CD4-positive, alpha-beta T cell treated with Interleukin-6 for 4 hours (primary cell): Measurements from ENCODE around the gene RASA2.
"Not testable (repeated sequence)": the region's sequence is repeated elsewhere in the genome, so short reads cannot be mapped to it uniquely, and the experiment has no call there.

Experiments
- DNase-seq: peaks from one replicate; pipeline ENCODE4 v3.0.0-alpha.2; 2020; ENCODE audit warnings: mixed read lengths

RASA2 gene

DNA sequence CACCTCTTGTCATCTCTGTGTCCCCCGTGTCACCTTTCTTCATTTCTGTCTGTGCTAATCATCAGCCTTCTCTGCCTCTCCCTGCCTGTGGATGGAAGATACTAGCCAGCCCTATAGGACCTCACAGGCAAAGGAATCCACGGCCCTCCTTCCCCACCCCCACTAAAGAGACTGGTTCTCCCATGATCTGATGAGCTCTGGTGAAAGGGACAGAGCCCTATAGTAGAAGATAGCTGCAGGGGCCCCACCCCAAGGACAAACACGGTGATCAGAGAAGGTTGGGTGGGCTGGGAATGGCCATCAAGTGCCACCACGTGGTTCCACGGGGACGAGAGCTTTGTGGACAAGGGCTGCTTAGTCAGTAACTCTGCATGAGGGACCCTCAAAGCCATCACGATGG is 27.8 kb upstream of the RASA2 start:
- no peak for DNase-seq

DNA sequence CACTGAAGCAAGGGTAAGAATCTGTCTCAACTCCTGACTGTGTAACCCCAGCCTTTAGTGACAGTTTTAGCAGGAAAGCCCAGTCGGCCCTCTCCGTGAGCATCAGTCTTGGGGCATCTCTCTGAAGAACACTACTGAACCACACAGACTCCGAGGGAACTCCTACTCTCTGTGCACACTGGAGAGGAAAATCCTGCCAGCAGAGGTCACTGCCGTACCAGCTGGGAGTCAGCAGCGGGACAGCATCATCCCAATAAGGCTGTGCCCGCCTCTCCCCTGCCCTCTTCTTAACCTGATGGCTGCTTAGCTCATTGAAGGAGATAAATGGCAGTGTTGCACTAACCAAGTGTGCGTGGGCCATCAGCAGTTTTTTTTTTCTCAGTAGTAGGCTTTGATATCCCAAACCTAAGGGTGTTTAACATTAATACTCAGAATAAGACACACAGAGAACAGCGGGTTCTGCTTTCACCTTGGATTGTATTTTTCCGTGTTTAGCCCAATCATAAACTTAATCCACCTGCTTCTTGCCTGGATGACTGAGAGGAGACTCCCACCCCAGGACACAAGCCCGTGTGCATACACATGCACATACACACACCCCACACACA is 26.6 kb upstream of the RASA2 start:
- peak; percentile 92 for DNase-seq

GRCh38 chr3:141462176-141462859 is 24.5 kb upstream of the RASA2 start:
- DNase-seq = no peak

DNA sequence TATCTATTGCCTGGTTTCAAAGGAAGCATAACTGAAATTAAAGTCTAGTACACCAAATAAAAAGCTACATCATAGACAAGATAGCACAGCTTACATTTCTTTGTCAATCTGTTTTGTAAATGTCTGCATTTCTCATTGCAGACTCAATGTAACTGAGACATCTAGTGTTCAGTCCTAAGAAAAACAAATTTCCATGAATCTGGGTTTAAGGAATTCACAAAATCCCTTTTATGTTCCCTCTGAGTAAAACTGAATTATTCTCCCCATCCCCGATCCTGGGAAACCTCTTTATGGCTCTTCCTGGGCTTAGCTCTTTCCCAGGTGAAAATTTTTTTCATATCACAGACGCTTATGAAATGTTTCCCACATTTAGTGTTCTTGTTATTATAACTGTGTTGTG is 21.6 kb upstream of the RASA2 start:
- no peak for DNase-seq

DNA sequence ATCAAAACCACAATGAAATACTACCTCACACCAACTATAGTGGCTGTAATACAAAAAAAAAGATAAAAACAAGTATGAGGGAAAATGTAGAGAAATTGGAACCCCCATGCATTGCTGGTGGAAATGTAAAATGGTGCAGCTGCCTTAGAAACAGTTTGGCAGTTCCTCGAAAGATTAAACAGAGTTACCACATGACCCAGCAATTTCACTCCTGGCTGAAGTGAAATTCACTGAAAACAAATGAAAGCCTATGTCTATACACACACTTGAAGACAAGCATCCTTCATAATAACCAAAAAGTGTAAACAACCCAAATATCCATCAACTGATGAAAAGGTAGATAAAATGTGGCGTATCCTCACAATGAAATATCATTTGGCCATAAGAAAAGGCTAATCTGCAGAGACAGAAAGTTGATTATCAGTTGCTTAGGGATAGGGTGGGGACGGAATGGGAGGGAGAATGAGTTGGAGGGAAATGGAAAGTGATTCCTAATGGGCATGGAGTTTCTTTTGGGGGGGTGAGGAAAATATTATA is 20.1 kb upstream of the RASA2 start:
- no peak for DNase-seq

- no peak for DNase-seq
Observed at GRCh38 chr3:141469720-141470119, 17.1 kb upstream of the RASA2 start.

DNA sequence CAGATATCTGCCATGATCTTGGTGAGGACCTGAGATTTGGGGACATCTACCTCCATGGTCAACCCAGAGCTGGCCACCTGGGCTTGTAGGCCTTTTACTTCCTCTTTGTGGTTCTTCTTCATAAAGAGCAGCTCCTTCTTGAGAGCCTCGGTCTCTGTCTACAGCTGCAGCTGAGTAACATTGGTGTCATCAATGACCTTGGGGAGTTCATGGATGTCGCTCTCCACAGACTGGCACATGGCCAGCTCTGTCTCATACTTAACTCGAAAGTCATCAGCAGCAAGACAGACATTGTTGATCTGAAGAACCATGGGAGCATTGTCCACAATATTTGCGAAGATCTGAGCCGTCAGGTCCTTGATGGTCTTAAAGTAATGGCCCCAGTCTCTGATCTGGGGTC is 15.7 kb upstream of the RASA2 start:
- no peak for DNase-seq

DNA sequence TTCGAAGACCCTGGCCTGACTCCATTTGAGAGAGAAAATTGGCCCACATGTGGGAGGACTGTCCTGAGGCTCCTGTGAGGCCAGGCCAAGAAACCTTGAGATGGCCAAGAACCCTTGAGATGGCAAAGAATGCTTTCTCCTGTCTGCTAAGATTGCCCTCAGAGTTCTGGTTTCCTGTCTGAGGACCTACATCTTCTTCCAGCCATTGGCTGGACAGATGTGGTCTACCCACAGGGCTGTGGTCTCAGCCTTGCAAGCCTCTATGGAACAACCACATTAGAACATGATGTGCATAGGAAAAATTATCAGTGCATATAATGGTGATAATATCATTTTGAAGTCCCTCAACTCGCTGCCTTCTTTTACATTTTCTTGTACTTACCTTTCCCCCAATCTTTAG is 10.8 kb upstream of the RASA2 start:
- no peak for DNase-seq

DNA sequence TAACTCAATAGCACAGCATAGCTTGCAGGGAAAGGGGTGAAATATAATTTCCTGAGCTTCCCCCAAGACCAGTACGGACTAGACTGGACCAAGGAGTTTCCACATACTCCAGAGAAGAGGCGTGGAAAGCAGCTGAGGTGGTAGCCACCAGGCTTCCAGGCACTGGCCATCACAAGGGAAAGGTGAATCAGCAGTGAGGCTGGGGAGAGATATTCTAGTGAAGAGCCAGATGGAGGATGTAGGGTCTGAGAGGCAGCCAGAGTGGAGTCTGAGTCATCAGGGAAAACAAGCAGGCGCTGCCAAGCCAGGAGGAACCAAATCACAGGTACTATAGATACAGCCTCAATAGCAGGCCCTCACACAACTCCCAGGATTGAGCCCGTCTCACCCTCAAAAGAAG is 9.6 kb upstream of the RASA2 start:
- DNase-seq = no peak

DNA sequence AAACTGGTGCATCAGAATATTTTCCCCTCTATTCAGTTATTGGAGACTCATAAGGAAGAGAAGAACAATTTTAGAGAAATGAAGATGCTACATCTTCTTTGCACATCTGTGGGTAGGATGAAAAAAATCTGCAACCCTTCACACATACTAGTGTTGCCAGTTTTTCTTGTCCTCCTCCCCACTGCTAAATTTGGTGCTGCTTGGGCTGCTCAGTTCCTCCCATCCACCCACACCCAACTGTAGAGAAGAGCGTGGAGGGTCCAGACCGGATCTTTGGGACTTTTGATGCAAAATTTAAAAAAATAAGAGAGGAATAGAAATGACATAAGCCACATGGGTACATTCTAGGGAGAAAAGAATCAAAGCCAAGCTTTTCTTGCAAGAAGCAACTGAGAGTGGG is 8.7 kb upstream of the RASA2 start:
- DNase-seq = no peak

- not testable (repeated sequence) for DNase-seq
Observed at GRCh38 chr3:141478840-141479239, 8.0 kb upstream of the RASA2 start.

- DNase-seq = no peak
Observed at GRCh38 chr3:141482245-141482922, 4.4 kb upstream of the RASA2 start.

GRCh38 chr3:141484701-141485287 is 2.0 kb upstream of the RASA2 start:
- no peak for DNase-seq

DNA sequence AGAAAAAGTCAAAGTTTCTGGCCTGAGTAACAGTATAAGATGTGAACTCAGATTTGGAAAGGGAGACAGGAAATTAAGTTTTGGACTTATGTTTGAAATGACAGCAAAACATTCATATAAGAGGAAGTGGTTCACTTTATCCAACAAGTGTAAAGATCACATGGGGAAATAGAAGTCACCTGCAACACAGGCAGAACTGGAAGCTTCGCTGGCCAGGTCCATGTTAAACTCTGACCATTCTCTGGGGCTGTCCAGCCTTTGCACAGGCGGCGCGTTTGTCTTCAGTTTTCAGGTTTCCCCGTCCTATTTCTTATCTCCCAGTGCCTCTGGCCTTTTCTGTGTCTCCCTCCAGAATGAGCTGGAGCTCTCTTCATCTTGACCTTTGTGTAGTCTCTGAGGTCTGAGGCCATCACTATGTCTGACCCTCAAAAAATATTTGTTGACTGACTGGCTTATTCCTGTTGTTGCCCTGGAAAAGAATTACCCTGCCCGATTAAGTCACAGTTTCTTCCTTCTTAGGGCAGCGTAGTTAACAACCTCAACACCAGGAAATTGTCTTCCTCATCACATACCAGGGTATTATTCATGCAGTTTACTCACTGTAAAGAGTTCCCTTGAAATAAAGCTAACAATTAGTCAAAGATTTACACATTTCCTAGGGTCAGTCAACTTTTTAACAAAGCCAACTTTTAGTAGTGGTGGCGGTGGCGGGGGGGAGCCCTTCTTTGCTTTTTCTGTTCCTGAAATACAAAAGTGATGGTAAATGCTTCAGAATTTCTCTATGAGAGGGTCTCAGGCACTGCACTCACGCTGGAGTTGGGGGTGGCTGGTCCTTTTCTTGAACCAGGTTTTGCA is 959 bp upstream of the RASA2 start:
- DNase-seq = peak; percentile 7

DNA sequence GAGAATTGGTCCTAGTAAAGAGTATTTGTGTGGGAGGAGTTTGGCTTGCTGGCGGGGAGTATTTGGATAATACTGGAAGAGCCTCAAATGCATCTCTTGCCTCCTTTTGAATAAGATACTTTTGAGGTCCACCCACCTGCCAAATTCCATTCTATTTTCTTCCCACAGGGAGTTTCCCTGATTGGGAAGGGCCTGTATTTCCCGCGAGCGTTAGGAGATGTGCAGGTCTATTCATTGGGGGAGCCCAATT is 406 bp upstream of the RASA2 start:
- DNase-seq = no peak

- peak; percentile 88 for DNase-seq
Observed at GRCh38 chr3:141487521-141488252, 860 bp downstream of the RASA2 start.

DNA sequence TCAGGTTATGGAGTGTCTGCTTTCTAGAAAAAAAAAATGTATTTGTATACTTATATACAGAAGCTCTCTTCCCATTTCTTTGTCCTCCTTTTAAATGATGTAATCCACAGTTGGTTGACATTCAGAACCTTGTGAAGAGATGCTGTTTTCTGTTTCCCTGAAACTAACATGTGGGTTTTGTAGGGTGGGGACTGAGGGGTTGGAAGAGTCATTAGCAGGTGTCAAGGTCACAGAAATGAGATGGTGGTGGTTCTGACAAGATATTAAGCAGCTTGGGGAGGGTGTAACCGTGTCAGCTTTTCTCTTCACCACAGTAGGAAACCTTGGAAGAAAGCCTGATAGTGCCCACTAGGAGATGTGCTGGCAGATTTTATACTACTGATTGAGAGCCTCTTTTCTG is 2.4 kb downstream of the RASA2 start:
- no peak for DNase-seq

- no peak for DNase-seq
Observed at GRCh38 chr3:141491081-141491480, 4.3 kb downstream of the RASA2 start.

DNA sequence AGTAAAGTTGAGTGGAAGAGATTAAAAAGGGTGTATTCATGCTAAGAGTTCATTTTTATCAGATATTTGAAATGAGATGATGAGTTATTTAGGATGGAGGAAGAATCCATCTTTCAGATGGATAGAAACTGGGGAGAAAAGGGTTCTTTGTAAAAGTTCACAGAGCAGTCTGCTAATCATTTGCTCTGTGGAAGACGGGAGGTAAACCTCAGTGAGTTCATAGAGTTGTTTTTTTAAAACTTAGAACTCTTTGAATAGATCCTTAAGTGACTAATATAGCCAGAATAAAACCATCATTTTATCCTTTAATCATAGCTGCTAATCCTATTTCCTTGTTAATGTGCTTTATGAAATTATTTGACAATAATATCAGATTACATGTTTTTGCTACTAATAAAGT is 5.1 kb downstream of the RASA2 start:
- no peak for DNase-seq

GRCh38 chr3:141493184-141493583 is 6.4 kb downstream of the RASA2 start:
- DNase-seq = no peak

DNA sequence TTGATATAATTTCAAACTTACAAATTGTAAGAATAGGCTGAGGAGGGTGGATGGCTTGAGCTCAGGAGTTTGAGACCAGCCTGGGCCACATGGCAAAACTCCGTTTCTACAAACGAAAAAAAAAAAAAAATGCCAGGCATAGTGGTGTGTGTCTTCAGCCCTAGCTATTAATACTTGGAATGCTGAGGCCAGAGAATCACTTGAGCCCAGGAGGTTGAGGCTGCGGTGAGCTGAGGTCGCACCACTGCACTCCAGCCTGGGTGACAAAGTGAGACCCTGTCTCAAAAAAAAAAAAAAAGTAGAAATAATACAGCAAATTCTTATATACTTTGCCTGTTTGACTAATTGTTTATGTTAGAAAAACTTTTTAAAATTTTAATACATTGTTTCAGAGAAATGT is 10.8 kb downstream of the RASA2 start:
- DNase-seq = not testable (repeated sequence)

DNA sequence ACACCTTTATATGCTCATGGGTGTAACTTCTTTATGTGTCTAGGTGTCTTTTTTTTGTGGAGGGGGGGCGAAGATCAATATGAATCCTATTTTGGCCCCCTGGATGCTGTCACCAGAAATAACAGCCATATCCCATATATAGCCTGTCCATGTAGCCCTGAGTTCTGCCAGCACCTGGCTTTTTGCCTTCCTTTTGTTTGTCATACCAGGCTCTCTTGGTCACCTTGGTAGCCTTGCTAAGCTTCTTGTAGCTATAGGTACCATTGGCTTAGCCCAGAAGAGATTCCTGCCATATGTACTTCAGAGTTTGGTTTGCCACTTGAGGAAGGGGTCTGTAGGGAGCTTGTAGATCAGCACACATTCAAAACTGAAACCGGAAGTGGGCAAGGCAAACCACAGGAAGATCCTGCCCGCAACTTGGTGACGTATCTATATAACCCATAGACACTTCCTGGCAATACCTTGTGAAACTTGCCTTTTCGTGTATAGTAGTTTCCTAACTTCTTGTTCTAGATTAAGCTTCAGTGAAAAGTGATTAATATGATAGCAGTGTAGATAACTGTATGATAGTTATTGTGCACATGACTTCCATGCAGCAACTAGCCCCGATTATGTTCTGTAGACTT is 11.9 kb downstream of the RASA2 start:
- DNase-seq = peak; percentile 86
